Measurements from ENCODE around the gene MTMR8.
"Not testable (repeated sequence)": the region's sequence is repeated elsewhere in the genome, so short reads cannot be mapped to it uniquely, and the experiment has no call there.

Gene MTMR8

GRCh38 chrX:64394874-64395567 lies at the start of gene MTMR8:
MTMR8 (minus strand) TSS chrX:64395452; CDS start chrX:64395363, 89 bp downstream.
- Mint-ChIP-seq H3K9me3 (no peaks in the 10 kb centered on the region), H3K4me3 (peak within 1 kb of the TSS; percentile 94), H3K36me3 (ENCODE audit: low read depth) (no peaks in the 10 kb centered on the region), H3K27ac (peak within 1 kb of the TSS; percentile 81), H3K4me1 (ENCODE audit: low read depth) (peaks cover 13% of the 10 kb centered on the region), H3K27me3 (ENCODE audit: low read depth) (no peaks in the 10 kb centered on the region)
- DNase-seq (ENCODE audit: low spot score) = peak; percentile 67

GRCh38 chrX:64439551-64439950 lies 44.3 kb upstream of the MTMR8 start:
- Mint-ChIP-seq H3K27me3 (ENCODE audit: low read depth) (no peaks in the 10 kb centered on the region), H3K4me3 (no peak overlapping the region), H3K27ac (no peak overlapping the region)

GRCh38 chrX:64437665-64438064 lies 42.4 kb upstream of the MTMR8 start:
- Mint-ChIP-seq H3K27ac (no peak overlapping the region), H3K9me3 (no peaks in the 10 kb centered on the region)

More at GRCh38 chrX:64439551-64439950, 44.3 kb upstream of the MTMR8 start:
- no peaks in the 10 kb centered on the region for H3K36me3 Mint-ChIP-seq (ENCODE audit: low read depth)
- no peaks in the 10 kb centered on the region for H3K4me1 Mint-ChIP-seq (ENCODE audit: low read depth)
- no peak for DNase-seq (ENCODE audit: low spot score)
- H3K9me3 Mint-ChIP-seq = no peaks in the 10 kb centered on the region

GRCh38 chrX:64437218-64437617 lies 42.0 kb upstream of the MTMR8 start:
- H3K4me1 Mint-ChIP-seq (ENCODE audit: low read depth) = no peaks in the 10 kb centered on the region
- H3K4me3 Mint-ChIP-seq = no peak overlapping the region
- DNase-seq (ENCODE audit: low spot score) = no peak
- H3K9me3 Mint-ChIP-seq = no peaks in the 10 kb centered on the region
- H3K27me3 Mint-ChIP-seq (ENCODE audit: low read depth) = no peaks in the 10 kb centered on the region
- H3K27ac Mint-ChIP-seq = no peak overlapping the region
- no peaks in the 10 kb centered on the region for H3K36me3 Mint-ChIP-seq (ENCODE audit: low read depth)

More at GRCh38 chrX:64437665-64438064, 42.4 kb upstream of the MTMR8 start:
- DNase-seq (ENCODE audit: low spot score) = no peak
- Mint-ChIP-seq H3K4me3 (no peak overlapping the region), H3K36me3 (ENCODE audit: low read depth) (no peaks in the 10 kb centered on the region), H3K27me3 (ENCODE audit: low read depth) (no peaks in the 10 kb centered on the region), H3K4me1 (ENCODE audit: low read depth) (no peaks in the 10 kb centered on the region)

GRCh38 chrX:64428371-64428770 lies 33.1 kb upstream of the MTMR8 start:
- Mint-ChIP-seq H3K4me1 (ENCODE audit: low read depth) (no peaks in the 10 kb centered on the region), H3K9me3 (no peaks in the 10 kb centered on the region), H3K4me3 (no peak overlapping the region), H3K27ac (no peak overlapping the region), H3K36me3 (ENCODE audit: low read depth) (no peaks in the 10 kb centered on the region), H3K27me3 (ENCODE audit: low read depth) (no peaks in the 10 kb centered on the region)
- no peak for DNase-seq (ENCODE audit: low spot score)

- DNase-seq (ENCODE audit: low spot score) = peak; percentile 3
- H3K4me3 Mint-ChIP-seq = no peak overlapping the region
- no peak overlapping the region for H3K27ac Mint-ChIP-seq
- no peaks in the 10 kb centered on the region for H3K36me3 Mint-ChIP-seq (ENCODE audit: low read depth)
- H3K9me3 Mint-ChIP-seq = no peaks in the 10 kb centered on the region
- H3K27me3 Mint-ChIP-seq (ENCODE audit: low read depth) = no peaks in the 10 kb centered on the region
- no peaks in the 10 kb centered on the region for H3K4me1 Mint-ChIP-seq (ENCODE audit: low read depth)
Measured at GRCh38 chrX:64427787-64428186, 32.5 kb upstream of the MTMR8 start.

- H3K9me3 Mint-ChIP-seq = no peaks in the 10 kb centered on the region
- H3K27me3 Mint-ChIP-seq (ENCODE audit: low read depth) = no peaks in the 10 kb centered on the region
- H3K27ac Mint-ChIP-seq = no peak overlapping the region
- H3K36me3 Mint-ChIP-seq (ENCODE audit: low read depth) = no peaks in the 10 kb centered on the region
- H3K4me3 Mint-ChIP-seq = no peak overlapping the region
- no peaks in the 10 kb centered on the region for H3K4me1 Mint-ChIP-seq (ENCODE audit: low read depth)
- DNase-seq (ENCODE audit: low spot score) = no peak
Measured at GRCh38 chrX:64427281-64427680, 32.0 kb upstream of the MTMR8 start.

- not testable (repeated sequence) for H3K9me3 Mint-ChIP-seq; H3K4me1 Mint-ChIP-seq (ENCODE audit: low read depth); H3K27ac Mint-ChIP-seq; H3K4me3 Mint-ChIP-seq; DNase-seq (ENCODE audit: low spot score); H3K27me3 Mint-ChIP-seq (ENCODE audit: low read depth); H3K36me3 Mint-ChIP-seq (ENCODE audit: low read depth)
Measured at GRCh38 chrX:64409730-64410129, 14.5 kb upstream of the MTMR8 start.

- peaks cover 11% of the 10 kb centered on the region for H3K4me1 Mint-ChIP-seq (ENCODE audit: low read depth)
- H3K36me3 Mint-ChIP-seq (ENCODE audit: low read depth) = no peaks in the 10 kb centered on the region
- no peak for DNase-seq (ENCODE audit: low spot score)
- H3K27me3 Mint-ChIP-seq (ENCODE audit: low read depth) = no peaks in the 10 kb centered on the region
- no peak overlapping the region for H3K4me3 Mint-ChIP-seq
- no peak overlapping the region for H3K27ac Mint-ChIP-seq
- H3K9me3 Mint-ChIP-seq = no peaks in the 10 kb centered on the region
Measured at GRCh38 chrX:64398088-64398487, 2.8 kb upstream of the MTMR8 start.

GRCh38 chrX:64395568-64395929 lies 297 bp upstream of the MTMR8 start:
- H3K9me3 Mint-ChIP-seq = no peaks in the 10 kb centered on the region
- H3K27ac Mint-ChIP-seq = peak overlapping the region; percentile 81
- H3K4me1 Mint-ChIP-seq (ENCODE audit: low read depth) = peaks cover 13% of the 10 kb centered on the region
- H3K4me3 Mint-ChIP-seq = peak overlapping the region; percentile 94
- DNase-seq (ENCODE audit: low spot score) = no peak
- no peaks in the 10 kb centered on the region for H3K36me3 Mint-ChIP-seq (ENCODE audit: low read depth)
- no peaks in the 10 kb centered on the region for H3K27me3 Mint-ChIP-seq (ENCODE audit: low read depth)

GRCh38 chrX:64394059-64394873 lies 986 bp downstream of the MTMR8 start:
- no peaks in the 10 kb centered on the region for H3K9me3 Mint-ChIP-seq
- peak overlapping the region; percentile 94 for H3K4me3 Mint-ChIP-seq
- peaks cover 13% of the 10 kb centered on the region for H3K4me1 Mint-ChIP-seq (ENCODE audit: low read depth)
- peak overlapping the region; percentile 81 for H3K27ac Mint-ChIP-seq
- DNase-seq (ENCODE audit: low spot score) = no peak
- H3K27me3 Mint-ChIP-seq (ENCODE audit: low read depth) = no peaks in the 10 kb centered on the region
- H3K36me3 Mint-ChIP-seq (ENCODE audit: low read depth) = no peaks in the 10 kb centered on the region

- H3K9me3 Mint-ChIP-seq = peaks cover 18% of the 10 kb centered on the region
- H3K36me3 Mint-ChIP-seq (ENCODE audit: low read depth) = peaks cover 10% of the 10 kb centered on the region
- no peak overlapping the region for H3K4me3 Mint-ChIP-seq
- H3K27me3 Mint-ChIP-seq (ENCODE audit: low read depth) = no peaks in the 10 kb centered on the region
- DNase-seq (ENCODE audit: low spot score) = no peak
- H3K27ac Mint-ChIP-seq = no peak overlapping the region
- peaks cover 10% of the 10 kb centered on the region for H3K4me1 Mint-ChIP-seq (ENCODE audit: low read depth)
Measured at GRCh38 chrX:64389489-64389888, 5.8 kb downstream of the MTMR8 start.

- not testable (repeated sequence) for H3K27ac Mint-ChIP-seq; DNase-seq (ENCODE audit: low spot score); H3K4me3 Mint-ChIP-seq; H3K27me3 Mint-ChIP-seq (ENCODE audit: low read depth); H3K4me1 Mint-ChIP-seq (ENCODE audit: low read depth)
- Mint-ChIP-seq H3K9me3 (peaks cover 41% of the 10 kb centered on the region), H3K36me3 (ENCODE audit: low read depth) (peaks cover 35% of the 10 kb centered on the region)
Measured at GRCh38 chrX:64380789-64381188, 14.5 kb downstream of the MTMR8 start.

GRCh38 chrX:64379924-64380323 lies 15.3 kb downstream of the MTMR8 start:
- DNase-seq (ENCODE audit: low spot score) = no peak
- Mint-ChIP-seq H3K9me3 (peaks cover 33% of the 10 kb centered on the region), H3K4me1 (ENCODE audit: low read depth) (no peaks in the 10 kb centered on the region), H3K27ac (no peak overlapping the region), H3K36me3 (ENCODE audit: low read depth) (peaks cover 28% of the 10 kb centered on the region), H3K27me3 (ENCODE audit: low read depth) (no peaks in the 10 kb centered on the region), H3K4me3 (no peak overlapping the region)
